ENCODE results near the gene VAMP3.

DNA sequence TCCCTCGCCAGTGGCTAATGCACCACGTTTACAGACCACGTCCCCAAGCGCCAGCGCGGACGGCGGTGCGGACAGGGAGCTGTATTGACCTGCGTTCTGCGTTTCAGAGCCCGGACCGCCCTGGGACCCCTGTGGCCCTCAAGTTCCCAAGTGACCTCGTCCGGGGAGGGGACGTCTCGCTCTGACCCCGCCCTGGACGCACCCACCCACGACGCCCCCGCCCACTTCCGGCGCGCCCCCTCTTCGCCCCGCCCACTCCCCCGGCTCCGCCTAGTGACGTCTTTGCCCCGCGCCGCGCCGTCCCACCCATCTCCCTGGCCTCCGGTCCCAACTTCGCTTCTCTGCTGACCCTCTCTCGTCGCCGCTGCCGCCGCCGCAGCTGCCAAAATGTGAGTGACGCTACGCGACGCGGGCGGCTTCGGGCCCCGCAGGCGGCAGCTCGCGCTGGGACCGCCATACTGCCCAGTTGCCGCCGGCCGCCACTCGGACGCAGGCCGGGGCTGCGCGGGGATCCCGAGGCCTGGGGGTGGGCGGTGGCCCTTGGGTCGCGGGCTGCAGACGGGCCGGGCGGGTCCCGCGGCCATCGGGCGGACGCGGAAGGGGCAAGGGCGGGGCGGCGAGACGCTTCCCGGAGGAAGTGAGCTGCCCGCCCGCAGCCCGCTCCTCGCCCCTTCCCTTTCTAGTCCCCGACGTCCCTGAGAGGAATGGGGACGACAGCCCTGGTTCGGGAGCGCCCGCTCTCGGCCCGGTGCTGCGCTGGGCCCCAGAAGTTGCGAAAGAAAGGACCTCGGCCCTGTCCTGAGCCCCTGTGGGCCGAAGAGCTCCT is at the start of gene VAMP3:
- TF ChIP-seq, protein P1, sequence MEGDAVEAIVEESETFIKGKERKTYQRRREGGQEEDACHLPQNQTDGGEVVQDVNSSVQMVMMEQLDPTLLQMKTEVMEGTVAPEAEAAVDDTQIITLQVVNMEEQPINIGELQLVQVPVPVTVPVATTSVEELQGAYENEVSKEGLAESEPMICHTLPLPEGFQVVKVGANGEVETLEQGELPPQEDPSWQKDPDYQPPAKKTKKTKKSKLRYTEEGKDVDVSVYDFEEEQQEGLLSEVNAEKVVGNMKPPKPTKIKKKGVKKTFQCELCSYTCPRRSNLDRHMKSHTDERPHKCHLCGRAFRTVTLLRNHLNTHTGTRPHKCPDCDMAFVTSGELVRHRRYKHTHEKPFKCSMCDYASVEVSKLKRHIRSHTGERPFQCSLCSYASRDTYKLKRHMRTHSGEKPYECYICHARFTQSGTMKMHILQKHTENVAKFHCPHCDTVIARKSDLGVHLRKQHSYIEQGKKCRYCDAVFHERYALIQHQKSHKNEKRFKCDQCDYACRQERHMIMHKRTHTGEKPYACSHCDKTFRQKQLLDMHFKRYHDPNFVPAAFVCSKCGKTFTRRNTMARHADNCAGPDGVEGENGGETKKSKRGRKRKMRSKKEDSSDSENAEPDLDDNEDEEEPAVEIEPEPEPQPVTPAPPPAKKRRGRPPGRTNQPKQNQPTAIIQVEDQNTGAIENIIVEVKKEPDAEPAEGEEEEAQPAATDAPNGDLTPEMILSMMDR (IDR thresholded peaks at IDR 0.05): no peak
- peak; percentile 68 to 74 for TF ChIP-seq POLR2A (IDR thresholded peaks at IDR 0.05)

Data from gastroesophageal sphincter (tissue), 3 donors.